ENCODE results near the gene ZWILCH.

GRCh38 chr15:66558271-66558670, 53.1 kb downstream of the ZWILCH start:
- TF ChIP-seq CTCF (conservative IDR thresholded peaks at IDR 0.05 in 1 of 2, IDR thresholded peaks at IDR 0.05 in 1 of 2; ENCODE audit: low read depth in 1 of 2, low read length in 2 of 2) (no peak), EZH2 (IDR thresholded peaks at IDR 0.05; ENCODE audit: low read length, missing control alignments) (no peak)
